ENCODE data around the gene RAB7A.
"Not testable (repeated sequence)": the region's sequence is repeated elsewhere in the genome, so short reads cannot be mapped to it uniquely, and the experiment has no call there.

The RAB7A gene

GRCh38 chr3:128712848-128713247 lies 13.1 kb upstream of the RAB7A start:
- no peak for DNase-seq

GRCh38 chr3:128714887-128715491 lies 11.0 kb upstream of the RAB7A start:
- DNase-seq: no peak

- DNase-seq: not testable (repeated sequence)
Observed at GRCh38 chr3:128718892-128719291, 7.1 kb upstream of the RAB7A start.

- DNase-seq: no peak
Observed at GRCh38 chr3:128720891-128721290, 5.1 kb upstream of the RAB7A start.

- DNase-seq: no peak
Observed at GRCh38 chr3:128723477-128723876, 2.5 kb upstream of the RAB7A start.

GRCh38 chr3:128725547-128726022 lies 398 bp upstream of the RAB7A start:
- no peak for DNase-seq

GRCh38 chr3:128727059-128727458 lies 1.1 kb downstream of the RAB7A start:
- no peak for DNase-seq

GRCh38 chr3:128727485-128727884 lies 1.5 kb downstream of the RAB7A start:
- DNase-seq: no peak

GRCh38 chr3:128727996-128728395 lies 2.0 kb downstream of the RAB7A start:
- no peak for DNase-seq

GRCh38 chr3:128728521-128728920 lies 2.5 kb downstream of the RAB7A start:
- not testable (repeated sequence) for DNase-seq

- no peak for DNase-seq
Observed at GRCh38 chr3:128730471-128730870, 4.5 kb downstream of the RAB7A start.

- DNase-seq: no peak
Observed at GRCh38 chr3:128734523-128735189, 8.7 kb downstream of the RAB7A start.

- DNase-seq: no peak
Observed at GRCh38 chr3:128735287-128735686, 9.3 kb downstream of the RAB7A start.

- DNase-seq: no peak
Observed at GRCh38 chr3:128735884-128736283, 9.9 kb downstream of the RAB7A start.

GRCh38 chr3:128736601-128737000 lies 10.6 kb downstream of the RAB7A start:
- no peak for DNase-seq

GRCh38 chr3:128740621-128741020 lies 14.6 kb downstream of the RAB7A start:
- DNase-seq: no peak

- no peak for DNase-seq
Observed at GRCh38 chr3:128742821-128743594, 17.0 kb downstream of the RAB7A start.

GRCh38 chr3:128745742-128746141 lies 19.8 kb downstream of the RAB7A start:
- DNase-seq: no peak

GRCh38 chr3:128746881-128747280 lies 20.9 kb downstream of the RAB7A start:
- DNase-seq: no peak

- no peak for DNase-seq
Observed at GRCh38 chr3:128748557-128748956, 22.6 kb downstream of the RAB7A start.

GRCh38 chr3:128749035-128749434 lies 23.1 kb downstream of the RAB7A start:
- no peak for DNase-seq

- not testable (repeated sequence) for DNase-seq
Observed at GRCh38 chr3:128749561-128749960, 23.6 kb downstream of the RAB7A start.

- no peak for DNase-seq
Observed at GRCh38 chr3:128753715-128754114, 27.7 kb downstream of the RAB7A start.

- DNase-seq: no peak
Observed at GRCh38 chr3:128760042-128760441, 34.1 kb downstream of the RAB7A start.
